DND-41 (cell line): ENCODE data around the gene HIC1.

Experiments
- CTCF ChIP-seq: IDR thresholded peaks from 2 replicates; pipeline ENCODE4 v1.5.1; 2012; ENCODE audit warnings: borderline replicate concordance, low read length, moderate library complexity, mild to moderate bottlenecking; ENCODE audit not compliant: poor library complexity, severe bottlenecking; ENCODE audit errors: extremely low read depth
- EZH2 ChIP-seq: IDR thresholded peaks from 3 replicates; pipeline ENCODE4 v1.6.1; 2012; ENCODE audit warnings: borderline replicate concordance, low read depth, mild to moderate bottlenecking, moderate library complexity, low read length, inconsistent platforms; ENCODE audit not compliant: severe bottlenecking

- TF ChIP-seq CTCF (no peak), EZH2 (no peak)
Measured at GRCh38 chr17:2093349-2093748, 38.4 kb downstream of the HIC1 start.
